AG04450 (cell line): Measurements from ENCODE around the gene ZNF462. TPM values are rescaled to one million over a fixed set of nuclear protein-coding genes. Genes with fewer than 3 reads are reported as not detected.

ENCODE experiments used
- CTCF ChIA-PET: fragments of 300-600, 350-600 bp; formaldehyde crosslinking; extraction: SDS; loops from one replicate; lab custom pipeline; 2022; ENCODE audit warnings: antibody characterized with exemption, inconsistent platforms; lab: Charles Lee
- POLR2A ChIA-PET: fragments of 350-600 bp; formaldehyde crosslinking; extraction: SDS; loops from one replicate; lab custom pipeline; 2021; ENCODE audit warnings: antibody characterized with exemption, inconsistent platforms; lab: Yijun Ruan, JAX
- DNase-seq: peaks from one replicate; pipeline ENCODE4 v3.0.0-alpha.2; 2011; ENCODE audit warnings: low read depth, low spot score
- H3K27ac ChIP-seq: one replicate; pipeline ENCODE4 v1.5.1; 2012; ENCODE audit warnings: low read depth, low read length, control low read depth
- H3K27me3 ChIP-seq: one replicate; pipeline ENCODE4 v1.6.0; 2012; ENCODE audit warnings: low read length; ENCODE audit not compliant: control insufficient read depth, insufficient read depth
- H3K4me3 ChIP-seq: 2 replicates; pipeline ENCODE4 v1.5.1; 2011; ENCODE audit warnings: mild to moderate bottlenecking, low read depth, low read length, control low read depth
- H3K9me3 ChIP-seq: 2 replicates; pipeline ENCODE4 v1.5.1; 2012; ENCODE audit warnings: low read length; ENCODE audit not compliant: control insufficient read depth, insufficient read depth
- CTCF ChIP-seq: IDR thresholded peaks from 2 replicates; pipeline ENCODE4 v1.5.1; 2011; ENCODE audit warnings: low read depth, low read length, control low read depth, inconsistent platforms
- polyA plus RNA-seq: library from polyadenylated mRNA; depleted of rRNA; stranded (reverse); fragments of >200 nt; gene quantifications from 2 replicates; pipeline ENCODE4 v1.2.3, GENCODE V29; 2011

Gene ZNF462
- polyA plus RNA-seq, 1 experiment = 7.5 TPM

- H3K27me3 ChIP-seq = no peaks in the 10 kb centered on the region
- no peak overlapping the region for H3K4me3 ChIP-seq
- ChIA-PET CTCF (no interaction called here), POLR2A (no interaction called here)
- DNase-seq = no peak
- no peak for TF ChIP-seq CTCF
- H3K27ac ChIP-seq = no peak overlapping the region
- no peaks in the 10 kb centered on the region for H3K9me3 ChIP-seq
Measured at GRCh38 chr9:107007402-107007801, 144.4 kb downstream of the ZNF462 start.

DNA sequence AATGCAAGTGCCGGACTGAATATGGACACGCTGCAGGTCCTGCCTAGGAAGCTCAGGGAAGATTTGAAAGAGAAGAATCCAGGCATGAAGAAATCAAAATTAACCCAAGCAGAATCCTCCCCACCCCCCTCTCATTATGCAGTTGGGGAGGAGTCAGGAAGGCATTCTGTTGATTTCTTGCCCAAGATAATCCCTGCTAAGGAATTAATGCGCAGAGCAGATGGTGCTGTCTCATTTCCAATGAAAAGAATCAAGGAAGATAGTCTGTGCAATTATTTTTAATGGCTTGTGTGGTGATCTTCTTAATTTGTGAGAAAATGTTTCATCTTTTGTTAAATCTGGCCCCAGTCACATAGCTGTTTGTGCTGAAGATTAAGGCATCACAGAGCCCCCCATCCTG, 145.0 kb downstream of the ZNF462 start:
- no peak overlapping the region for H3K4me3 ChIP-seq
- POLR2A ChIA-PET = no interaction called here
- no peak for TF ChIP-seq CTCF

GRCh38 chr9:107008447-107008846, 145.5 kb downstream of the ZNF462 start:
- POLR2A ChIA-PET = no interaction called here

More for the DNA sequence above, 145.0 kb downstream of the ZNF462 start:
- Histone ChIP-seq H3K27ac (no peak overlapping the region), H3K27me3 (no peaks in the 10 kb centered on the region), H3K9me3 (no peaks in the 10 kb centered on the region)
- no peak for DNase-seq
- CTCF ChIA-PET = no interaction called here

DNA sequence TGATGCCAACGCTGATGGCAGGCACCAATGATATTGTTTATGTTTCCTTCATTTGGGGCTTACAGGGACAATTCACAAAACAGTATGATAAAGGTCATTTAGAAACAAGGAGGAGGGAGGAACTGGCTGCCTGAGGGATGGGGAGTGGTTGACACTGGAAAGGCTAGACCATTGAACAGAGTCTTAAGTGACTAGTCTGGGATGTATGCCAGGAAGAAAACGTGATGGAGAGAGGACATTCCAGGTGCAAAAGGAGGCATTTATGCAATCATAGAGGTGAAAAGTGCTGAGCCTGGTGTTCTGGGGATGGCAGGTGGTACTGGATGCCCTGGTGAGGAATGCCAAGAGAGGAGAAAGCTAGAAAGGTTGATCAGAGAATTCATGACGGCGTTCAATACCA, 153.4 kb downstream of the ZNF462 start:
- Histone ChIP-seq H3K4me3 (no peak overlapping the region), H3K27ac (no peak overlapping the region), H3K27me3 (peaks cover 19% of the 10 kb centered on the region), H3K9me3 (peaks cover 3% of the 10 kb centered on the region; the same call in 1 of the 2 replicates)
- ChIA-PET POLR2A (no interaction called here), CTCF (interaction anchor here (0.6 kb wide), 1 partner anchor 151 kb away, joined by 3 read pairs; no protein-coding TSS in a partner anchor)
- DNase-seq = no peak
- no peak for TF ChIP-seq CTCF

More at GRCh38 chr9:107008447-107008846, 145.5 kb downstream of the ZNF462 start:
- TF ChIP-seq CTCF = no peak
- H3K27ac ChIP-seq = no peak overlapping the region
- H3K4me3 ChIP-seq = no peak overlapping the region
- no peaks in the 10 kb centered on the region for H3K9me3 ChIP-seq
- no peaks in the 10 kb centered on the region for H3K27me3 ChIP-seq
- CTCF ChIA-PET = no interaction called here
- no peak for DNase-seq

DNA sequence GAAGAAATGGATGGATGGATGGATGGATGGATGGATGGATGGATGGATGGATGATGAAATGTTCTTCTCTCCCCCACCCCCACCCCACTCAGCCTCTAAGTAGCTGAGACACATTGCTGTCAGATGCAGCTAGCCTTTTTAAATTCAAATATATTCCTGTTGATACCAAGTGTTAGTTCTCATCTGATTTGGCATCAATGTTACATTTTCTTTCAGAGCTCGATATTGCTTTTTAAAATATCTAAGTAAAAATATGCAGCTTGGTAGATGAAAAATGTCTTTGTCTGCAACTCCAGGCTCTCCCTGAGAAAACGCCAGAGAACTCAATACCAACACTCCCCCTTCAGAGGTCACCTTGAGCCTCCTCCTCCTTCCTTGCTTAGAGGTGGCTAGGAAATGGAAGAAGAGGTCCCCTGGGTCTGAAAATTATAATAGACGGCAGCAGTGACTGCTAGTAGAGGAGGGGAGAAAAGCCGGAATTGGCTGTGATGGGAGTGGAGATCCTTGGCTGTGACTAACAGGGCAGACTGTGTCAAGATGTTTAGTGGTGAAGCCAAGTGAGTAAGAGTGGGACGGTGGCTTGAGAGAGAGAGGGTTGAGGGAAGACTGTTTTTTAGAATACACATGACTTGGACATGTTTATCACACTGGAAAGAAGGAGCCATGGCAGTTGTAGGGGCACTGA, 156.0 kb downstream of the ZNF462 start:
- Histone ChIP-seq H3K4me3 (no peak overlapping the region), H3K27me3 (peaks cover 45% of the 10 kb centered on the region), H3K27ac (no peak overlapping the region), H3K9me3 (peaks cover 3% of the 10 kb centered on the region; the same call in 1 of the 2 replicates)
- POLR2A ChIA-PET = no interaction called here
- CTCF ChIA-PET = no interaction called here
- no peak for DNase-seq
- no peak for TF ChIP-seq CTCF
